ENCODE results near the gene MFSD1. TPM values are rescaled to one million over a fixed set of nuclear protein-coding genes. Genes with fewer than 3 reads are reported as not detected.

Gene MFSD1
- total RNA-seq, 4 donors from 2014 or later = 9.2 to 86.6 (median 64.0) TPM

DNA sequence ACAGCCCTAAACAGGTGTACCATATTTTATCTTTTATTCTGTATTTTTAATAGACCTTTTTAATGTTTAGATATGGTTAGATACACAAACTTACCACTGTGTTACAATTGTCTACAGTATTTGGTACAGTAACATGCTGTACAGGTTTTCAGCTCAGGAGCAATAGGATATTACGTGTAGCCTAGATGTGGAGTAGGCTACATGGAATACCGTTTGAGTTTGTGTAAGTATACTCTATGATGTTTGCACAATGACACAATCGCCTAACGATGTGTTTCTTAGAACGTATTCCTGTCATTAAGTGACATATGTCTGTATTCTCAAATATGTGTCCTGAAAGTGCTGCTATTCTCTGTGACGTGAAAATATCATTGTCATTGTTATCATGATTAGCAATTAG is 62.6 kb downstream of the MFSD1 start:
- H3K4me1 ChIP-seq = no peaks in the 10 kb centered on the region
- in situ Hi-C loops (cut with MboI; ENCODE audit: low pct_ligation_motif_present in 1 of 4, low pct_unique_long_range_greater_than_20kb in 1 of 4, low sequenced_read_pairs in 3 of 4) (no loop called here), intact Hi-C loops (cut with DNase I; ENCODE audit: low total_unique reads) (no loop called here)
- no peak for TF ChIP-seq POLR2A (IDR thresholded peaks at IDR 0.05)
- no peak for TF ChIP-seq EP300 (IDR thresholded peaks at IDR 0.05; ENCODE audit: low read depth)
- no peak for TF ChIP-seq POLR2AphosphoS5 (IDR thresholded peaks at IDR 0.05)
- TF ChIP-seq, protein P1, sequence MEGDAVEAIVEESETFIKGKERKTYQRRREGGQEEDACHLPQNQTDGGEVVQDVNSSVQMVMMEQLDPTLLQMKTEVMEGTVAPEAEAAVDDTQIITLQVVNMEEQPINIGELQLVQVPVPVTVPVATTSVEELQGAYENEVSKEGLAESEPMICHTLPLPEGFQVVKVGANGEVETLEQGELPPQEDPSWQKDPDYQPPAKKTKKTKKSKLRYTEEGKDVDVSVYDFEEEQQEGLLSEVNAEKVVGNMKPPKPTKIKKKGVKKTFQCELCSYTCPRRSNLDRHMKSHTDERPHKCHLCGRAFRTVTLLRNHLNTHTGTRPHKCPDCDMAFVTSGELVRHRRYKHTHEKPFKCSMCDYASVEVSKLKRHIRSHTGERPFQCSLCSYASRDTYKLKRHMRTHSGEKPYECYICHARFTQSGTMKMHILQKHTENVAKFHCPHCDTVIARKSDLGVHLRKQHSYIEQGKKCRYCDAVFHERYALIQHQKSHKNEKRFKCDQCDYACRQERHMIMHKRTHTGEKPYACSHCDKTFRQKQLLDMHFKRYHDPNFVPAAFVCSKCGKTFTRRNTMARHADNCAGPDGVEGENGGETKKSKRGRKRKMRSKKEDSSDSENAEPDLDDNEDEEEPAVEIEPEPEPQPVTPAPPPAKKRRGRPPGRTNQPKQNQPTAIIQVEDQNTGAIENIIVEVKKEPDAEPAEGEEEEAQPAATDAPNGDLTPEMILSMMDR (IDR thresholded peaks at IDR 0.05) = no peak
- WGBS, 2 donors (ENCODE audit: low coverage in 1 of 2) = 64 to 74% methylated on average over 5 to 6 of the region's 6 CpGs
- no peaks in the 10 kb centered on the region for H3K9me3 ChIP-seq
- H3K27ac ChIP-seq = no peak overlapping the region
- no peaks in the 10 kb centered on the region for H3K27me3 ChIP-seq
- no peak overlapping the region for H3K4me3 ChIP-seq
- no peaks in the 10 kb centered on the region for H3K36me3 ChIP-seq
- no peak for DNase-seq

DNA sequence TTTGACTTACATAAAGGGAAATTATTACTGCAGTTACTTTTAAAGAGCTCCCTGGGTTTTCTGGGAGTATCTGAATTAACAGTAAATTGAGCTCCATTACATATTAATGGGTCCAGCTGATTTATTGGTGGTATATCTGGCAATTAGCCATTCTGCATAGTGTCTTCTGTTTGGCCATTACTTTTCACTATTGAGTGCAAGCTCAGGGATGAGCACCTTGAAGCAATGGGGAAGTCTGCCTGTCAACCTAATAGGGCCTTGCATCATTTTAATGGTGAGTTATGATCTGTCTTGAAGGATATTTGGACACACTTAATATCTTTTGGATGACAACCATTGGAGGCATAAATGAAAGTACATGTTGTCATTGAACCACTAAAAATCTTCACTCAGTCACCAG is 73.8 kb downstream of the MFSD1 start:
- TF ChIP-seq POLR2AphosphoS5 (IDR thresholded peaks at IDR 0.05) (no peak), POLR2A (IDR thresholded peaks at IDR 0.05) (no peak), EP300 (IDR thresholded peaks at IDR 0.05; ENCODE audit: low read depth) (no peak)
- TF ChIP-seq, protein P1 (IDR thresholded peaks at IDR 0.05) = no peak
- Histone ChIP-seq H3K27ac (no peak overlapping the region), H3K36me3 (no peaks in the 10 kb centered on the region), H3K4me1 (no peaks in the 10 kb centered on the region), H3K27me3 (no peaks in the 10 kb centered on the region), H3K9me3 (no peaks in the 10 kb centered on the region), H3K4me3 (no peak overlapping the region)
- no peak for DNase-seq
- intact Hi-C loops (cut with DNase I; ENCODE audit: low total_unique reads) = no loop called here
- in situ Hi-C loops (cut with MboI; ENCODE audit: low pct_ligation_motif_present in 1 of 4, low pct_unique_long_range_greater_than_20kb in 1 of 4, low sequenced_read_pairs in 3 of 4) = no loop called here

Other genes with a start within 250 kb of the MFSD1 start
- 10 to 100 TPM in 1 of 4 donors, 1 to 10 TPM in 2, under 1 TPM in 1; 0.60 to 21.7 (median 3.6) TPM for gene MLF1, start 230.9 kb upstream of the MFSD1 start, total RNA-seq
- 10 to 100 TPM; 26.2 to 71.2 (median 47.9) TPM for gene GFM1, start 157.5 kb upstream of the MFSD1 start, total RNA-seq
- 10 to 100 TPM; 22.2 to 55.8 (median 24.4) TPM for gene LXN, start 129.4 kb upstream of the MFSD1 start, total RNA-seq
- gene RARRES1, start 69.6 kb upstream of the MFSD1 start, total RNA-seq = 10 to 100 TPM in 2 of 4 donors, 1 to 10 TPM in 2; 3.4 to 71.5 (median 30.2) TPM

All from transverse colon (tissue), 4 donors.